Non-pigmented ciliary epithelial cell (primary cell): ENCODE measurements around the gene KRTAP4-7.
"Not testable (repeated sequence)": the region's sequence is repeated elsewhere in the genome, so short reads cannot be mapped to it uniquely, and the experiment has no call there.

Experiments
- DNase-seq: peaks from one replicate; pipeline ENCODE4 v3.0.0-alpha.2; 2010; ENCODE audit warnings: low read depth

KRTAP4-7 gene

DNA sequence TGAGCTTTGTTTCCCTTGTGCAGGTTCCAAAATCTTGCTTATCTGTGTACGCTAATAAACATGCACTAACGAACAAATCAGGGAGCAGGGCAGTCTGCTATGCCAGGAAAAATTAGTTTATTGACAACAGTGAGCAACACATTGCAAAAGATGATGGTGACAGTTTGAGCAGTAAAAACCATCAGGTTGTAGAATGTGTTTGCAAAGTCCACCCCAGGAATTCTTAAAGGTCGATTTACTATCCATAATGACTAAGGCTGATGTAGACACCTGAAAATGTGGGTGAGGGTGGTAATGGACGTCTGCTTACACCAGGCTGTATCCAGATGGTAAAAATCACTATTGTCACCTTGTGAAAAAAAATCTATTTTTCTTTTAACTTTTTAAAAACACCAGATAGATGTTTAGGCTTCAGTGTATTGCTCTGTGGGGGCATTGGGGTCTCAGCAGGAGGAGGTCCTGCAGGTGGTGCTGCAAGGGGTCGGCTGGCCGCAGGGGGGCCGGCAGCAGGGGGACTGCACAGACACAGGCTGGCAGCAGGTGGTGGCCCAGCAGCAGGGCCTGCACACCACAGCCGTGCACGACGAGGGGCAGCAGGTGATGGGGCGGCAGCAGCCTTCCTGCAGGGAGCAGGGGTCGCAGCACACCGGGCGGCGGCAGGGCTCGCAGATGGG is 18.8 kb upstream of the KRTAP4-7 start:
- DNase-seq: not testable (repeated sequence)

- peak; percentile 79 for DNase-seq
Measured at GRCh38 chr17:41065829-41066624, 17.9 kb upstream of the KRTAP4-7 start, which contains the start of gene KRTAP2-4. Gene KRTAP2-4 (minus strand): TSS chr17:41065879. CDS start chr17:41065845, 34 bp downstream.

GRCh38 chr17:41067281-41067680 is 16.7 kb upstream of the KRTAP4-7 start:
- no peak for DNase-seq

DNA sequence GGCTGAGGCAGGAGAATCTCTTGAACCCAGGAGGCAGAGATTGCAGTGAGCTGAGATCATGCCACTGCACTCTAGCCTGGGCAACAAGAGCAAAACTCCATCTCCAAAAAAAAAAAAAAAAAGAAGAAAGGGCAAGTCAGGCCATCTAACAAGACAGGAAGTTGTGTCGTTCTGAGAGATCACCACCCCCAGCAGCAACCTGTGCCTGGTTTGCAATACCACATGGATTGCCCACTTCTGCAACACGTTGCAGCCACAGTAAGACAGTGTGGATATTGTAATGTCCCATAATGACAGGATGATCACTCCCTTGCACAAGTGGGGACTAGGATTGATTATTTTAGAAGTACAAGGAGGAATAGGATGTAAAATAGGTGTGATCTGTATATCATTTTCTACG is 14.9 kb upstream of the KRTAP4-7 start:
- DNase-seq: no peak

- DNase-seq: no peak
Measured at GRCh38 chr17:41071606-41072360, 12.2 kb upstream of the KRTAP4-7 start.

GRCh38 chr17:41073676-41074075 is 10.3 kb upstream of the KRTAP4-7 start:
- no peak for DNase-seq

DNA sequence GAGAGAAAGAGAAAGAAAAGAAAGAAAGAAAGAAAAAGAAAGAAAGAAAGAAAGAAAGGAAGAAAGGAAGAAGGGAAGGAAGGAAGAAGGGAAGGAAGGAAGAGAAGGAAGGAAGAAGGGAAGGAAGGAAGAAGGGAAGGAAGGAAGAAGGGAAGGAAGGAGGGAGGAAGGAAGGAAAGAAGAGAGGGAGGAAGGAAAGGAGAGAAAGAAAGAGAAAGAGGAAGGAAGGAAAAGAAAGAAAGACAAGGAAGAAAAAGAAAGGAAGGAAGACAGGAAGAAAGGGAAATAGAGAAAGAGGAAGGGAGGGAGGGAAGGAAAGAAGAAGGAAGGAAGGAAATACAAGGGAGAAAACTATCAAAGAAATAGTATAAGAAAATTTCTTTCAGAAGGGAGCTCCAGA is 7.2 kb upstream of the KRTAP4-7 start:
- no peak for DNase-seq

DNA sequence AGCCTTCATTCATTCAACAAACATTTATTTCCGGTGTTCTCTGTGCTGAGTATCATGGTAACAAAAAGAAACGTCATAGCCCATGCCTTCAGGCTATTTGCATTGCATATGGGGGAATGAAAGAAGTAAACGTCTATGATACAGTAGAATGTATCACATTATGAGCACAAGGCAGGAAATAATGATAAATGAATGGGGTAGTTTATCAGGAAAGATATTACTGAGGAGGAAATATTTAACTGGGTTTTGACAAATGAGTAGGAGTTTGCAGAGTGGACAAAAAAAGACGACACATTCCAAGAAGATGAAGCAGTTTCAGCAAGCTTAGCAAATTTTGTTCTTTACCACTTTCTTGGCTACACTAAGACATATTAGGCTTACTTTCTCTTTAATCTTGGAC is 1.3 kb upstream of the KRTAP4-7 start:
- DNase-seq: no peak

GRCh38 chr17:41083427-41083826 is 523 bp upstream of the KRTAP4-7 start:
- DNase-seq: not testable (repeated sequence)

DNA sequence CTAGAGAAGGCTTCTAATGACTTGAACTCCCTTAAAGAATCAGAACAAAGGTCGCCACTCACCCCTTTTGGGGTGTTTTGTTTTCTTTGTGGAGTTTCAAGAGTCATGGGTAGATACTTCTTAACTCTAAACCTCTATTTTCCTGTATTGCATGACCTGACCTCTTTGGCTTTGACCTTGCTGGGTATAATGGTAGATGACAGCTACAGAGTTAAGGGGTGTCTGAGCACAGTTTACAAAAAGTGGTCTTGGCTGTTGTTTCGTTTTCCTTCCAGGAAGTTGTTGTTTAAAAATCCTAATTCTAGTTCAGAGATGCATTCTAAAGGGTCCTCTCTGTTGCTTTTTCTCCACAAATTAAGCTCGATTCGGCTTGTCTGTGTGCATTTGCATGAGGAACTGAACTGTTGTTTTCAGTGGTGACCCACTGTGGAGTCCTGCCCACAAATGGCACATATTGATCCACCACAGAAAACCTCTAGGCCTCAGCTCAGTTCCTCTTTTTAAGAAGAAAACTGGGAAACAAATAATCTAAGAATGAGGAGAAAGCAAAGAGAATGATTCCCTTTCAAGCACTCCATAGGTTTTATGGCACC is 4.9 kb downstream of the KRTAP4-7 start:
- DNase-seq: not testable (repeated sequence)

DNA sequence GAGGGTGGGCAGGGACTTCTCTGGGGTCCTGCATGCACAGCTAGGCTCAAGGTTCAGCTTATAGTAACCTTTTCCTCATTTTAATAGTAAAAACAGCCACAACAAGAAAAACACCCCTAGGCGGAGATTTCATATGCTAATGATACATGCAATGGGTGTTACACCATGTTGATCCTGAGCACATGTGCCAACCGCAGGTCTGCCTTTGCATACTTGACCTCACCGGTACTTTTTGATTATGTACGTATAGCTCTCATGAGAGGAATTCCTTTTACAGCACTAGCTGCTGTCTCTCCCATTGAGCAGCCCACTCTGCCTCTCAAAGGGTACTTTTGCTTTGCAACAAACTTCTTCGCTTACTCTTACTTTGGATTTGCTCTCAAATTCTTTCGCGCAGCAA is 12.1 kb downstream of the KRTAP4-7 start:
- no peak for DNase-seq

- no peak for DNase-seq
Measured at GRCh38 chr17:41098042-41098441, 14.1 kb downstream of the KRTAP4-7 start, which contains the start of gene KRTAP4-8. Gene KRTAP4-8 (minus strand): TSS chr17:41098142. CDS start chr17:41098084, 58 bp downstream.

- DNase-seq: peak; percentile 18
Measured at GRCh38 chr17:41098481-41098880, 14.5 kb downstream of the KRTAP4-7 start.

GRCh38 chr17:41099682-41100480 is 15.9 kb downstream of the KRTAP4-7 start:
- DNase-seq: peak; percentile 35

GRCh38 chr17:41101586-41102259 is 17.8 kb downstream of the KRTAP4-7 start, which contains the start of gene KRTAP4-16:
Gene KRTAP4-16 (minus strand): TSS chr17:41102209. CDS start chr17:41102209, 0 bp downstream.
- DNase-seq: no peak

GRCh38 chr17:41103896-41104295 is 19.9 kb downstream of the KRTAP4-7 start:
- DNase-seq: no peak

- DNase-seq: not testable (repeated sequence)
Measured at GRCh38 chr17:41104386-41105038, 20.6 kb downstream of the KRTAP4-7 start.

GRCh38 chr17:41105347-41105746 is 21.4 kb downstream of the KRTAP4-7 start, which contains the start of gene KRTAP4-9:
Gene KRTAP4-9 (plus strand): TSS chr17:41105389. CDS start chr17:41105389, 0 bp downstream.
- DNase-seq: not testable (repeated sequence)

- no peak for DNase-seq
Measured at GRCh38 chr17:41107941-41108450, 24.0 kb downstream of the KRTAP4-7 start.
